GM18502 (cell line): ENCODE data around the gene DKKL1.
"Not testable (repeated sequence)": the region's sequence is repeated elsewhere in the genome, so short reads cannot be mapped to it uniquely, and the experiment has no call there.

ENCODE experiments used
- ATAC-seq: cut with Tn5 transposase; IDR thresholded peaks from one replicate; pipeline ENCODE4 v1.9.1; 2021; ENCODE audit warnings: mild to moderate bottlenecking; ENCODE audit not compliant: unreplicated experiment, poor library complexity

DKKL1 gene

GRCh38 chr19:49359851-49360820 is 3.5 kb upstream of the DKKL1 start:
- ATAC-seq: no peak

- ATAC-seq: no peak
These were observed 2.1 kb upstream of the DKKL1 start for GRCh38 chr19:49361438-49362047.

GRCh38 chr19:49362048-49362928 is 1.4 kb upstream of the DKKL1 start, which contains the start of gene TEAD2:
TSS of gene TEAD2 (minus strand) at chr19:49362416. CDS start at chr19:49360075, 2,341 bp downstream.
- no peak for ATAC-seq

- ATAC-seq: no peak
These were observed 779 bp upstream of the DKKL1 start for GRCh38 chr19:49362929-49363267.

GRCh38 chr19:49364083-49364737 is 533 bp downstream of the DKKL1 start:
- ATAC-seq: no peak

GRCh38 chr19:49366110-49366509 is 2.4 kb downstream of the DKKL1 start:
- no peak for ATAC-seq

GRCh38 chr19:49368711-49369358 is 5.2 kb downstream of the DKKL1 start:
- ATAC-seq: no peak

- ATAC-seq: no peak
These were observed 7.5 kb downstream of the DKKL1 start for GRCh38 chr19:49371184-49371583.

GRCh38 chr19:49373174-49373573 is 9.5 kb downstream of the DKKL1 start:
- not testable (repeated sequence) for ATAC-seq

- no peak for ATAC-seq
These were observed 11.2 kb downstream of the DKKL1 start for GRCh38 chr19:49374665-49375434.

- ATAC-seq: no peak
These were observed 14.8 kb downstream of the DKKL1 start for GRCh38 chr19:49378512-49378911.

- ATAC-seq: no peak
These were observed 16.7 kb downstream of the DKKL1 start for GRCh38 chr19:49380391-49380790.

- no peak for ATAC-seq
These were observed 19.0 kb downstream of the DKKL1 start for GRCh38 chr19:49382639-49383038.

GRCh38 chr19:49383599-49383998 is 19.9 kb downstream of the DKKL1 start:
- no peak for ATAC-seq

- no peak for ATAC-seq
These were observed 24.3 kb downstream of the DKKL1 start, which contains the start of gene KASH5 for GRCh38 chr19:49387936-49388372. TSS of gene KASH5 (plus strand) at chr19:49388249. CDS start at chr19:49390884, 2,635 bp downstream.

- ATAC-seq: no peak
These were observed 25.7 kb downstream of the DKKL1 start for GRCh38 chr19:49389406-49389805.

GRCh38 chr19:49390131-49390928 is 26.7 kb downstream of the DKKL1 start:
- no peak for ATAC-seq

GRCh38 chr19:49390929-49391359 is 27.3 kb downstream of the DKKL1 start:
- ATAC-seq: no peak
